Liver (tissue), 9 donors: ENCODE data around the gene NEBL. TPM values are rescaled to one million over a fixed set of nuclear protein-coding genes. Genes with fewer than 3 reads are reported as not detected.

ENCODE experiments used
- DNase-seq: peaks from one replicate; pipeline ENCODE4 v3.0.0-alpha.2; 2017; ENCODE audit warnings: low spot score
- H3K27ac ChIP-seq, 2 donors: one replicate each; pipeline ENCODE4 v1.7.0; 2013; ENCODE audit warnings: inconsistent platforms in 2 of 2, low read length in 2 of 2, control low read depth in 1 of 2, low read depth in 1 of 2, mild to moderate bottlenecking in 1 of 2
- H3K27me3 ChIP-seq, 4 donors: one replicate each; pipeline versions ENCODE4 v1.6.1 to v1.7.0; 2013; ENCODE audit warnings: low read length in 3 of 4, inconsistent platforms in 1 of 4, mild to moderate bottlenecking in 1 of 4, moderate library complexity in 1 of 4; ENCODE audit not compliant: control insufficient read depth in 4 of 4, insufficient read depth in 4 of 4
- H3K36me3 ChIP-seq, 4 donors: one replicate each; pipeline versions ENCODE4 v1.6.1 to v1.7.0; 2013; ENCODE audit warnings: low read length in 3 of 4, mild to moderate bottlenecking in 3 of 4, low read depth in 1 of 4, moderate library complexity in 1 of 4; ENCODE audit not compliant: control insufficient read depth in 4 of 4, insufficient read depth in 3 of 4
- H3K4me1 ChIP-seq, 4 donors: one replicate each; pipeline versions ENCODE4 v1.6.1 to v1.7.0; 2013; ENCODE audit warnings: low read length in 3 of 4, mild to moderate bottlenecking in 3 of 4, moderate library complexity in 1 of 4; ENCODE audit not compliant: control insufficient read depth in 4 of 4, insufficient read depth in 4 of 4
- H3K4me3 ChIP-seq, 3 donors: one replicate each; pipeline versions ENCODE4 v1.6.1 to v1.7.0; 2013; ENCODE audit warnings: low read length in 3 of 3, control low read depth in 1 of 3, low read depth in 1 of 3, mild to moderate bottlenecking in 1 of 3
- H3K9ac ChIP-seq, 2 donors: one replicate each; pipeline ENCODE4 v1.7.0; 2013; ENCODE audit warnings: low read length in 2 of 2, mild to moderate bottlenecking in 2 of 2, moderate library complexity in 2 of 2, control low read depth in 1 of 2, low read depth in 1 of 2
- H3K9me3 ChIP-seq, 4 donors: one replicate each; pipeline versions ENCODE4 v1.6.1 to v1.7.0; 2013; ENCODE audit warnings: low read length in 3 of 4; ENCODE audit not compliant: control insufficient read depth in 4 of 4
- EGR1 ChIP-seq, 2 donors: IDR thresholded peaks; 2 replicates each; pipeline ENCODE4 v1.6.1; 2016 to 2018; ENCODE audit warnings: antibody characterized with exemption in 2 of 2, low read depth in 2 of 2
- HNF4A ChIP-seq, 2 donors: conservative IDR thresholded peaks; 2 replicates each; pipeline ENCODE4 v1.6.1; 2016; ENCODE audit warnings: antibody characterized with exemption in 2 of 2, mild to moderate bottlenecking in 2 of 2
- HNF4G ChIP-seq: IDR thresholded peaks from 2 replicates; pipeline ENCODE4 v1.6.1; 2016; ENCODE audit warnings: antibody characterized with exemption
- JUND ChIP-seq, 2 donors: IDR thresholded peaks; 2 replicates each; pipeline ENCODE4 v1.6.1; 2016; ENCODE audit warnings: antibody characterized with exemption in 2 of 2
- RAD21 ChIP-seq, 2 donors: IDR thresholded peaks; 2 replicates each; pipeline ENCODE4 v1.6.1; 2016; ENCODE audit warnings: antibody characterized with exemption in 2 of 2, mild to moderate bottlenecking in 2 of 2
- RXRA ChIP-seq, 2 donors: IDR thresholded peaks; 2 replicates each; pipeline ENCODE4 v1.6.1; 2017 to 2018; ENCODE audit warnings: antibody characterized with exemption in 2 of 2, mild to moderate bottlenecking in 1 of 2
- SP1 ChIP-seq: IDR thresholded peaks from 2 replicates; pipeline ENCODE4 v1.6.1; 2018; ENCODE audit warnings: antibody characterized with exemption, mild to moderate bottlenecking
- WGBS: extraction: QIAGEN DNeasy Blood & Tissue Kit; methylation state at CpG from one replicate; pipeline ENCODE4 v1.1.7; 2013; 5-methylcytosine and 5-hydroxymethylcytosine counted together
- polyA plus RNA-seq, 2 donors: library from polyadenylated mRNA; stranded (reverse) in 1 of 2; unstranded in 1 of 2; fragments of 200-250 nt in 1 of 2; fragments of >200 nt in 1 of 2; fragmentation: Nextera tagmentation in 1 of 2; extraction: Ambion mirVana in 1 of 2; gene quantifications; one replicate each; pipeline versions ENCODE4 v1.2.1 to v1.2.3, GENCODE V29; 2013 to 2015
- total RNA-seq, 2 donors: library from RNA; depleted of rRNA; stranded (reverse); fragments of >200 nt; gene quantifications; one replicate each; pipeline ENCODE4 v1.2.3, GENCODE V29; 2014
- TF ChIP-seq, protein P1 (sequence below): IDR thresholded peaks from 2 replicates; pipeline ENCODE4 v1.6.1; 2016; ENCODE audit warnings: antibody characterized with exemption
- TF ChIP-seq, protein P2 (sequence below): fragments of 150-350 bp; IDR thresholded peaks from 2 replicates; pipeline ENCODE4 v1.5.1; 2017; ENCODE audit warnings: improper control_type of control experiment, low read depth, low read length; ENCODE audit not compliant: missing input control
- TF ChIP-seq, protein P3 (sequence below): IDR thresholded peaks from 2 replicates; pipeline ENCODE4 v1.6.1; 2016; ENCODE audit warnings: antibody characterized with exemption
- TF ChIP-seq, protein P4 (sequence below): IDR thresholded peaks from 2 replicates; pipeline ENCODE4 v1.6.1; 2016; ENCODE audit warnings: antibody characterized with exemption, mild to moderate bottlenecking
- donor health status: healthy.
- donor health status: healthy.
- donor health status: healthy.
- donor health status: healthy.
- donor health status: healthy.

The NEBL gene
- total and polyA plus RNA-seq, 4 donors: 0.22 to 1.8 (median 0.81) TPM

GRCh38 chr10:20890009-20890408, 7.1 kb downstream of the NEBL start:
- Histone ChIP-seq H3K36me3 (no peaks in the 10 kb centered on the region), H3K9ac (no peak overlapping the region), H3K27ac (no peak overlapping the region), H3K27me3 (no peaks in the 10 kb centered on the region), H3K9me3 (no peaks in the 10 kb centered on the region), H3K4me1 (peaks cover 3 to 14% (median 7%) of the 10 kb centered on the region in 4 donors), H3K4me3 (no peak overlapping the region)
- no peak for TF ChIP-seq EGR1 (IDR thresholded peaks at IDR 0.05; ENCODE audit: low read depth in 2 of 2)
- TF ChIP-seq RXRA (IDR thresholded peaks at IDR 0.05): no peak
- no peak for TF ChIP-seq HNF4A (conservative IDR thresholded peaks at IDR 0.05)
- TF ChIP-seq, protein P1, sequence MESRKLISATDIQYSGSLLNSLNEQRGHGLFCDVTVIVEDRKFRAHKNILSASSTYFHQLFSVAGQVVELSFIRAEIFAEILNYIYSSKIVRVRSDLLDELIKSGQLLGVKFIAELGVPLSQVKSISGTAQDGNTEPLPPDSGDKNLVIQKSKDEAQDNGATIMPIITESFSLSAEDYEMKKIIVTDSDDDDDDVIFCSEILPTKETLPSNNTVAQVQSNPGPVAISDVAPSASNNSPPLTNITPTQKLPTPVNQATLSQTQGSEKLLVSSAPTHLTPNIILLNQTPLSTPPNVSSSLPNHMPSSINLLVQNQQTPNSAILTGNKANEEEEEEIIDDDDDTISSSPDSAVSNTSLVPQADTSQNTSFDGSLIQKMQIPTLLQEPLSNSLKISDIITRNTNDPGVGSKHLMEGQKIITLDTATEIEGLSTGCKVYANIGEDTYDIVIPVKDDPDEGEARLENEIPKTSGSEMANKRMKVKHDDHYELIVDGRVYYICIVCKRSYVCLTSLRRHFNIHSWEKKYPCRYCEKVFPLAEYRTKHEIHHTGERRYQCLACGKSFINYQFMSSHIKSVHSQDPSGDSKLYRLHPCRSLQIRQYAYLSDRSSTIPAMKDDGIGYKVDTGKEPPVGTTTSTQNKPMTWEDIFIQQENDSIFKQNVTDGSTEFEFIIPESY: no peak
- 41% methylated on average over 6 of the region's 6 CpGs for WGBS
- DNase-seq: no peak

DNA sequence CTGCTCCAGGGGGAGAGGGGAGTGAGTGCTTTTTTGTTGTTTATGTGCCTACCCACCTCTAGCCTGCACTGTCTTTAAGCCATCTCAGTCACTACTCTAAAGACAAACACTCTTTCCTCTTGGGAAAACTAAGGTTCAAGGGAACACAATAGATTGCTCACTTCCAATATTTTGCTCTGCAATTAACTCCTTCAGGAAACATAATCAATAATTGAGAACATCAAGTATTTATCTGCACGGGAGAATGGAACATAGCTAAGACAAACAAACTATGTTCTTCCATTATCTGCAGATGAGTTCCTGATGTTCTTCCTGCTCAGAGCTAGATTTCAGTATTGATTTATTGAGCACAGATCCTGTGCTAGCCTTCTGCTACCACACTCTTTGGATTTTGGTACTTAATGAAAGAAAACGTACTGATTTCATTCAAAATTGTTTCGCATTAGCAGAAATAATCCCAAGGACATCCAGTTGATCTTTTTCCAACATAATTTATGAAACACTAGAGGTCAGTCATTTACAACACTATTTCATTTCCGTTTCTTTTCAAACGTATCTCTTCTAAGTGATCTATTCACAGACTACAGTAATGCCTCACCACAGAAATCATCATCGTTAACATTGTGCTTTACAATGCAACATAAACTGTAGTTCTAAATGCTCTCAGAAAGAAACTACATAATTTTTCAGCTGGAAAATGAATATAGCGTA, 8.3 kb downstream of the NEBL start:
- Histone ChIP-seq H3K4me3 (no peak overlapping the region), H3K9ac (no peak overlapping the region), H3K4me1 (peaks cover 3 to 14% (median 7%) of the 10 kb centered on the region in 4 donors), H3K27ac (no peak overlapping the region), H3K36me3 (no peaks in the 10 kb centered on the region), H3K27me3 (no peaks in the 10 kb centered on the region), H3K9me3 (no peaks in the 10 kb centered on the region)
- DNase-seq: no peak
- WGBS: 32% methylated on average over 7 of the region's 7 CpGs
- TF ChIP-seq RAD21 (IDR thresholded peaks at IDR 0.05): peak; percentile 59 to 67
- TF ChIP-seq, protein P2, sequence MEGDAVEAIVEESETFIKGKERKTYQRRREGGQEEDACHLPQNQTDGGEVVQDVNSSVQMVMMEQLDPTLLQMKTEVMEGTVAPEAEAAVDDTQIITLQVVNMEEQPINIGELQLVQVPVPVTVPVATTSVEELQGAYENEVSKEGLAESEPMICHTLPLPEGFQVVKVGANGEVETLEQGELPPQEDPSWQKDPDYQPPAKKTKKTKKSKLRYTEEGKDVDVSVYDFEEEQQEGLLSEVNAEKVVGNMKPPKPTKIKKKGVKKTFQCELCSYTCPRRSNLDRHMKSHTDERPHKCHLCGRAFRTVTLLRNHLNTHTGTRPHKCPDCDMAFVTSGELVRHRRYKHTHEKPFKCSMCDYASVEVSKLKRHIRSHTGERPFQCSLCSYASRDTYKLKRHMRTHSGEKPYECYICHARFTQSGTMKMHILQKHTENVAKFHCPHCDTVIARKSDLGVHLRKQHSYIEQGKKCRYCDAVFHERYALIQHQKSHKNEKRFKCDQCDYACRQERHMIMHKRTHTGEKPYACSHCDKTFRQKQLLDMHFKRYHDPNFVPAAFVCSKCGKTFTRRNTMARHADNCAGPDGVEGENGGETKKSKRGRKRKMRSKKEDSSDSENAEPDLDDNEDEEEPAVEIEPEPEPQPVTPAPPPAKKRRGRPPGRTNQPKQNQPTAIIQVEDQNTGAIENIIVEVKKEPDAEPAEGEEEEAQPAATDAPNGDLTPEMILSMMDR: peak; percentile 9
- TF ChIP-seq, protein P3, sequence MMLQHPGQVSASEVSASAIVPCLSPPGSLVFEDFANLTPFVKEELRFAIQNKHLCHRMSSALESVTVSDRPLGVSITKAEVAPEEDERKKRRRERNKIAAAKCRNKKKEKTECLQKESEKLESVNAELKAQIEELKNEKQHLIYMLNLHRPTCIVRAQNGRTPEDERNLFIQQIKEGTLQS: no peak

- Histone ChIP-seq H3K9me3 (no peaks in the 10 kb centered on the region), H3K27ac (no peak overlapping the region), H3K36me3 (no peaks in the 10 kb centered on the region), H3K4me3 (no peak overlapping the region), H3K9ac (no peak overlapping the region), H3K4me1 (peaks cover 3 to 14% (median 7%) of the 10 kb centered on the region in 4 donors), H3K27me3 (no peaks in the 10 kb centered on the region)
- DNase-seq: no peak
- WGBS: 56% methylated on average over 7 of the region's 7 CpGs
- TF ChIP-seq JUND (IDR thresholded peaks at IDR 0.05) (no peak), HNF4G (no peak), SP1 (no peak)
- TF ChIP-seq, protein P3: no peak
- TF ChIP-seq, protein P4, sequence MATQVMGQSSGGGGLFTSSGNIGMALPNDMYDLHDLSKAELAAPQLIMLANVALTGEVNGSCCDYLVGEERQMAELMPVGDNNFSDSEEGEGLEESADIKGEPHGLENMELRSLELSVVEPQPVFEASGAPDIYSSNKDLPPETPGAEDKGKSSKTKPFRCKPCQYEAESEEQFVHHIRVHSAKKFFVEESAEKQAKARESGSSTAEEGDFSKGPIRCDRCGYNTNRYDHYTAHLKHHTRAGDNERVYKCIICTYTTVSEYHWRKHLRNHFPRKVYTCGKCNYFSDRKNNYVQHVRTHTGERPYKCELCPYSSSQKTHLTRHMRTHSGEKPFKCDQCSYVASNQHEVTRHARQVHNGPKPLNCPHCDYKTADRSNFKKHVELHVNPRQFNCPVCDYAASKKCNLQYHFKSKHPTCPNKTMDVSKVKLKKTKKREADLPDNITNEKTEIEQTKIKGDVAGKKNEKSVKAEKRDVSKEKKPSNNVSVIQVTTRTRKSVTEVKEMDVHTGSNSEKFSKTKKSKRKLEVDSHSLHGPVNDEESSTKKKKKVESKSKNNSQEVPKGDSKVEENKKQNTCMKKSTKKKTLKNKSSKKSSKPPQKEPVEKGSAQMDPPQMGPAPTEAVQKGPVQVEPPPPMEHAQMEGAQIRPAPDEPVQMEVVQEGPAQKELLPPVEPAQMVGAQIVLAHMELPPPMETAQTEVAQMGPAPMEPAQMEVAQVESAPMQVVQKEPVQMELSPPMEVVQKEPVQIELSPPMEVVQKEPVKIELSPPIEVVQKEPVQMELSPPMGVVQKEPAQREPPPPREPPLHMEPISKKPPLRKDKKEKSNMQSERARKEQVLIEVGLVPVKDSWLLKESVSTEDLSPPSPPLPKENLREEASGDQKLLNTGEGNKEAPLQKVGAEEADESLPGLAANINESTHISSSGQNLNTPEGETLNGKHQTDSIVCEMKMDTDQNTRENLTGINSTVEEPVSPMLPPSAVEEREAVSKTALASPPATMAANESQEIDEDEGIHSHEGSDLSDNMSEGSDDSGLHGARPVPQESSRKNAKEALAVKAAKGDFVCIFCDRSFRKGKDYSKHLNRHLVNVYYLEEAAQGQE: no peak
- TF ChIP-seq, protein P1: no peak
Measured at GRCh38 chr10:20887706-20888555, 9.2 kb downstream of the NEBL start.
